OCI-LY3 (cell line): ENCODE measurements around the gene CPXM1.

Source experiments
- H2AFZ ChIP-seq: fragments of 200-600, 300-600 bp; shearing (Covaris generic); 2 replicates; pipeline ENCODE4 v1.6.0; 2014; ENCODE audit warnings: antibody characterized with exemption, low read depth, low read length
- H3K27ac ChIP-seq: fragments of 200-600, 300-600 bp; sonication (generic); 2 replicates; pipeline ENCODE4 v1.5.1; 2014; ENCODE audit warnings: mild to moderate bottlenecking, low read length, moderate library complexity, mixed read lengths
- H3K27me3 ChIP-seq: fragments of 200-600, 300-600 bp; sonication (generic); 2 replicates; pipeline ENCODE4 v1.6.1; 2014; ENCODE audit warnings: low read depth, low read length, mixed read lengths
- H3K36me3 ChIP-seq: fragments of 200-600, 300-600 bp; sonication (generic); replicated peaks from 2 replicates; pipeline ENCODE3; 2014; ENCODE audit warnings: low read depth, low read length, mixed read lengths
- H3K4me1 ChIP-seq: fragments of 300-600, 200-600 bp; sonication (generic); 2 replicates; pipeline ENCODE4 v1.6.1; 2014; ENCODE audit warnings: low read length, mixed read lengths
- H3K4me2 ChIP-seq: fragments of 200-600, 300-600 bp; sonication (generic); 2 replicates; pipeline ENCODE4 v1.6.1; 2014; ENCODE audit warnings: low read length, mixed read lengths
- H3K4me3 ChIP-seq: fragments of 300-600, 200-600 bp; sonication (generic); 2 replicates; pipeline ENCODE4 v1.5.1; 2014; ENCODE audit warnings: antibody characterized with exemption, mild to moderate bottlenecking, low read length, moderate library complexity
- H3K79me2 ChIP-seq: fragments of 300-600, 200-600 bp; shearing (Covaris generic); 2 replicates; pipeline ENCODE4 v1.6.1; 2014; ENCODE audit warnings: mild to moderate bottlenecking, low read length, mixed read lengths
- H3K9ac ChIP-seq: fragments of 300-600, 200-600 bp; shearing (Covaris generic); 2 replicates; pipeline ENCODE4 v1.6.0; 2014; ENCODE audit warnings: mild to moderate bottlenecking, low read length, moderate library complexity
- H3K9me3 ChIP-seq: fragments of 200-600, 300-600 bp; shearing (Covaris generic); 2 replicates; pipeline ENCODE4 v1.6.1; 2014; ENCODE audit warnings: low read length, mixed read lengths; ENCODE audit not compliant: insufficient read depth
- H4K20me1 ChIP-seq: fragments of 200-600, 300-600 bp; sonication (generic); 2 replicates; pipeline ENCODE4 v1.6.1; 2016; ENCODE audit warnings: low read length, mixed read lengths; ENCODE audit not compliant: insufficient read depth
- EZH2phosphoT487 ChIP-seq: fragments of 200-600 bp; shearing (Covaris generic); IDR thresholded peaks from 2 replicates; pipeline ENCODE4 v1.6.1; 2018; ENCODE audit warnings: antibody characterized with exemption, mixed run types, low read depth
- TF ChIP-seq, protein P1 (sequence below): fragments of 200-600, 300-600 bp; sonication (generic); IDR thresholded peaks from 2 replicates; pipeline ENCODE4 v1.5.1; 2014; ENCODE audit warnings: antibody characterized with exemption, low read length, low read depth

CPXM1 gene

DNA sequence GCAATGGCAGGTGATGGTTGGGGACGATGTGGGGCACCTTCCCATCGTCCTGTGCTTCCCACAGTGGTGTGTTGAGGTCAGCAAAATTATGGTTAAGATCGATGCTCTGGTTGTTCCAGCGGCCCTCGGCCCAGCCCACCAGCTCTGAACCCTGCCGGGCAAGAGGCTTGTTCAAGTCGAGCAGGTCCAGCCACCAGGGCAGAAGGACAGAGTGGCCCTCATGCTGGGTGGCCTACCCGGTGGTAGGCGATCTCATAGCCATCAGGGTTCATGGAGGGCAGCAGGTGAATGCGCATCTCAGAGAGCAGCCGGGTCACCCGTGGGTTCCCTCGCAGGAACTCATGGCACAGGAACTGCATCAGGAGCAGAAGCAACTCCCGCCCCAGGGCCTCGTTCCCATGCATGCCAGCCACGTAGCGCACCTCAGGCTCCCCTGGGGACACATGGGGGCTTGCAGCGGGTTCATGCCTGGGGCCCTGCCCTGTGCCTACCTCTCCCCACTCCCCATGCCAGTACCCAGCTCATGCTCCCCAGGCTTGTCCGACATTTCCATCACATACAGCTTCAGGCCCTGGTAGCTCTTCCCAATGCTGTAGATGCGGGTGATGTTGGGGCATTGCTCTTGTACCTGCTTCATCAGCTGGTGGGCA, 4.3 kb downstream of the CPXM1 start:
- no peak overlapping the region for H3K9ac ChIP-seq

DNA sequence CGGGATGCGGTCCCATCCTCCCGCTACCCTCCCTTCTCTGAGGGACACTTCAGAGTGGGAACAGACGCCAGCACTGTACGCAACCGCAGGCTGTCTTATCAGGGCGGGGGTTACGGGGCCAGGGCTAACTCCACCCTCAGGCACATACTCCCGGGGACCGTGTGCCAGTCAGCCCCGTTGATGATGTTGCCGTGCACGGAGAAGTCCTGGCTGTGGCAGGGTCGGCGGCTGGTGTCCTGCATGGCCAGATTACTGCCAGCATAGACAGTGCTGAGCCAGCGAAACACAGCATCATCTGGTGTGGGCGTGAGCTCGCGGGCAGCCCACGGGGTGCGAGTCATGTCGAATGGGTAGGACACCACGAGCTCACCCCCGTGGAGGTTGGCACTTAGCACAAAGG, 5.0 kb downstream of the CPXM1 start:
- no peaks in the 10 kb centered on the region for H4K20me1 ChIP-seq
- H3K79me2 ChIP-seq, result no peaks in the 10 kb centered on the region
- no peak overlapping the region for H3K9ac ChIP-seq
- peaks cover 17% of the 10 kb centered on the region for H3K4me1 ChIP-seq
- H3K4me2 ChIP-seq, result no peak overlapping the region
- no peaks in the 10 kb centered on the region for H3K36me3 ChIP-seq
- no peak overlapping the region for H2AFZ ChIP-seq
- H3K4me3 ChIP-seq, result no peak overlapping the region
- TF ChIP-seq, protein P1, sequence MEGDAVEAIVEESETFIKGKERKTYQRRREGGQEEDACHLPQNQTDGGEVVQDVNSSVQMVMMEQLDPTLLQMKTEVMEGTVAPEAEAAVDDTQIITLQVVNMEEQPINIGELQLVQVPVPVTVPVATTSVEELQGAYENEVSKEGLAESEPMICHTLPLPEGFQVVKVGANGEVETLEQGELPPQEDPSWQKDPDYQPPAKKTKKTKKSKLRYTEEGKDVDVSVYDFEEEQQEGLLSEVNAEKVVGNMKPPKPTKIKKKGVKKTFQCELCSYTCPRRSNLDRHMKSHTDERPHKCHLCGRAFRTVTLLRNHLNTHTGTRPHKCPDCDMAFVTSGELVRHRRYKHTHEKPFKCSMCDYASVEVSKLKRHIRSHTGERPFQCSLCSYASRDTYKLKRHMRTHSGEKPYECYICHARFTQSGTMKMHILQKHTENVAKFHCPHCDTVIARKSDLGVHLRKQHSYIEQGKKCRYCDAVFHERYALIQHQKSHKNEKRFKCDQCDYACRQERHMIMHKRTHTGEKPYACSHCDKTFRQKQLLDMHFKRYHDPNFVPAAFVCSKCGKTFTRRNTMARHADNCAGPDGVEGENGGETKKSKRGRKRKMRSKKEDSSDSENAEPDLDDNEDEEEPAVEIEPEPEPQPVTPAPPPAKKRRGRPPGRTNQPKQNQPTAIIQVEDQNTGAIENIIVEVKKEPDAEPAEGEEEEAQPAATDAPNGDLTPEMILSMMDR, result no peak
- no peak for TF ChIP-seq EZH2phosphoT487
- H3K27ac ChIP-seq, result no peak overlapping the region
- peaks cover 24% of the 10 kb centered on the region; the same call in 1 of the 2 replicates for H3K27me3 ChIP-seq
- H3K9me3 ChIP-seq, result no peaks in the 10 kb centered on the region

More for the DNA sequence above, 4.3 kb downstream of the CPXM1 start:
- no peak overlapping the region for H3K27ac ChIP-seq
- peaks cover 22% of the 10 kb centered on the region for H3K4me1 ChIP-seq
- peaks cover 25% of the 10 kb centered on the region; the same call in 1 of the 2 replicates for H3K27me3 ChIP-seq
- no peaks in the 10 kb centered on the region for H3K79me2 ChIP-seq
- no peak overlapping the region for H2AFZ ChIP-seq
- no peak overlapping the region for H3K4me2 ChIP-seq
- no peak for TF ChIP-seq EZH2phosphoT487
- TF ChIP-seq, protein P1, result no peak
- no peaks in the 10 kb centered on the region for H4K20me1 ChIP-seq
- H3K4me3 ChIP-seq, result no peak overlapping the region
- H3K9me3 ChIP-seq, result no peaks in the 10 kb centered on the region
- no peaks in the 10 kb centered on the region for H3K36me3 ChIP-seq

DNA sequence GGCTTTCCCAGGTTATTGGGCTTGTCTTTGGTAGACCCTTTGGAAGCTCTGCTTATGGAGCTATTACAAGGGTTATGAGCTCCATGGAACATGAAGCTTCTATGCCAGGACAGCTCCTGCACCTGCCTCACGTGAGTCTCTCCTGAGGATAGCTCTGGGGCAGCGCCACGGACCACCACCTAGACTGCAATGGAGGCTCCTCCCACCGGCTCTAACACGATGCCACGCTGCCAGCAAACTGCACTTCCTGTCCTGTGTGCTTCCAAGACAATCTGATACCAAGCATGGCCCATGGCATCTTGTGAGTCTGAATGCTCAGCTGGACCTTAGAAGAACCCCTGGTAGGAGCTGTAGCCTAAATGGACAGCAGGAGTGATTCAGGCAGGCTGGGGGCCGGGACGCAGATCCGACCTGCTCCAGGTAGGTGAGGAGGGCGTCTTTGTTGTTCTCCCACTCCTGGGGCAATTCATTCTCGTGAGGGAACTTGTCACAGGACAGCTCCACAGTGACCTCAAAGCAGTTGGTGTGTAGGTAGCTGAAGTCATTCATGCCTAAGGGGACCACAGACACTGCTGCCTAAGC, 5.5 kb downstream of the CPXM1 start:
- no peaks in the 10 kb centered on the region for H4K20me1 ChIP-seq
- no peak overlapping the region for H3K4me3 ChIP-seq
- H3K27me3 ChIP-seq, result peaks cover 24% of the 10 kb centered on the region; the same call in 1 of the 2 replicates
- H3K9me3 ChIP-seq, result no peaks in the 10 kb centered on the region
- no peaks in the 10 kb centered on the region for H3K79me2 ChIP-seq
- TF ChIP-seq EZH2phosphoT487, result no peak
- TF ChIP-seq, protein P1, result no peak
- no peak overlapping the region for H3K27ac ChIP-seq
- no peaks in the 10 kb centered on the region for H3K36me3 ChIP-seq
- H2AFZ ChIP-seq, result no peak overlapping the region
- no peak overlapping the region for H3K4me2 ChIP-seq
- peaks cover 17% of the 10 kb centered on the region for H3K4me1 ChIP-seq
- H3K9ac ChIP-seq, result no peak overlapping the region

DNA sequence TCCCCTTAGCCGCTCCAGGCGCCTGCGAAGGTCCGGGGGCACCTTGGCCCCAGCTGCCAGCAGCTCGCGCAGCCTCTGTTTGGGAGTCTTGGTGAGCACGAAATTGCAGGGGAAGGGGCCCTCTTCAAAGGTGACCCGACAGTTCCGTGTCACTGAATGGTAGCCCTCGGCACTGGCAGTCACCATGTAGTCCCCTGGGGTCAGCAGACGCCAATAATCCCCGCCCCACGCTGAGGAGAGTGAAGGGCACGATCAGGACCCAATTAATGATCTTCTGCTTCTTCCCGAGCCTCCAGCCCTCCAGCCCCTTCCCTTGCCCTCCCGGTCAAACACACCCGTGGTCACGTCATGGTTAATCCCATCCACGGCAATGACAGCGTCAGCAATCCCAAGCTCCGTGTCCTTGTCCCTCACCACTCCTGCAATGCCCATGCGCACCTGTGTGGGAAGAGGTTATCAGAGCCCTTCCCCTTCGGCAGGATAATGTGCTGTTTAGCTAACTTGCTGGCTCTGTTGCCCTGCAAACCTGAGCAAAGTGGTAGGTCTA, 6.2 kb downstream of the CPXM1 start:
- no peak overlapping the region for H2AFZ ChIP-seq
- H4K20me1 ChIP-seq, result no peaks in the 10 kb centered on the region
- H3K27ac ChIP-seq, result no peak overlapping the region
- H3K9me3 ChIP-seq, result no peaks in the 10 kb centered on the region
- H3K79me2 ChIP-seq, result no peaks in the 10 kb centered on the region
- peaks cover 24% of the 10 kb centered on the region; the same call in 1 of the 2 replicates for H3K27me3 ChIP-seq
- no peak for TF ChIP-seq EZH2phosphoT487
- TF ChIP-seq, protein P1, result no peak
- no peak overlapping the region for H3K9ac ChIP-seq
- no peak overlapping the region for H3K4me2 ChIP-seq
- no peaks in the 10 kb centered on the region for H3K36me3 ChIP-seq
- no peak overlapping the region for H3K4me3 ChIP-seq
- H3K4me1 ChIP-seq, result peaks cover 10% of the 10 kb centered on the region
